OCI-LY7 (cell line): Measurements from ENCODE around the gene ASPDH.

ENCODE experiments used
- EZH2phosphoT487 ChIP-seq: fragments of 200-600 bp; sonication (generic); IDR thresholded peaks from 2 replicates; pipeline ENCODE4 v1.6.1; 2018; ENCODE audit warnings: low read depth, borderline replicate concordance, mild to moderate bottlenecking, mixed run types, antibody characterized with exemption, low read length, moderate library complexity, mixed read lengths
- TF ChIP-seq, protein P1 (sequence below): fragments of 200-600 bp; sonication (generic); conservative IDR thresholded peaks from 2 replicates; pipeline ENCODE4 v1.5.1; 2014; ENCODE audit warnings: mild to moderate bottlenecking, antibody characterized with exemption, low read length, moderate library complexity, mixed read lengths

DNA sequence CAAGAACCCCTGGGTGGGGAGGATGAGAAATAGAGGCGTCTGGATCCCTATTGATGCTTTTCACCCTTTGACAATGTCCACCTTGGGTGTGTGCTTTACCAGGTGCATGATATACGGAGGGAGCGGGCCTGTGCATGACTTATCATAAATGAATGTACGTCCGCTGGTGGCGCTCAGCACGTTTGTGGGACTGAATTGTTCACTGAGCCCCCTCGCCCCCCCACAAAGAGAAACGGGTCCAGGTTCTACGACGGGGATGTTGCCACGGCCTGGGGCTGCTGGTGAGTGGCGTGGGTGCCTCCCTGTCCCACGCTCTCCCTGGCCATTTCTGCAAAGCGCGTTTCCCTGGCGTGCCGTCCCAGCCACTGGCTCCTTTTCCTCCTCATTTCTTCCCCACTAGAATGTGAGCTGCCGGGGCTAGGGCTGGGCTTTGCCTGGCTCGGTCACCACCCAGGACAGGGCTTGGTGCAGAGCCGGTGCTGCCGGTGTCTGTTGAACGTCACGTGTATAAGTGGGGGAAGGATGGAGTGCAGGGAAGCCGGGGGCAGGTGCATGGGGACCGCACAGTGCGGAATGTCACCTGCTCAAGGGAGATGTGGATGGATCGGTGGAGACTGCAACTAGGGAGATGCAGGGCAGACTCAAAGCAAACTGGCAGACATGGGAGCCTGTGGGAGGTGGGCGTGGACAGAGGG is 33.0 kb upstream of the ASPDH start:
- TF ChIP-seq, protein P1, sequence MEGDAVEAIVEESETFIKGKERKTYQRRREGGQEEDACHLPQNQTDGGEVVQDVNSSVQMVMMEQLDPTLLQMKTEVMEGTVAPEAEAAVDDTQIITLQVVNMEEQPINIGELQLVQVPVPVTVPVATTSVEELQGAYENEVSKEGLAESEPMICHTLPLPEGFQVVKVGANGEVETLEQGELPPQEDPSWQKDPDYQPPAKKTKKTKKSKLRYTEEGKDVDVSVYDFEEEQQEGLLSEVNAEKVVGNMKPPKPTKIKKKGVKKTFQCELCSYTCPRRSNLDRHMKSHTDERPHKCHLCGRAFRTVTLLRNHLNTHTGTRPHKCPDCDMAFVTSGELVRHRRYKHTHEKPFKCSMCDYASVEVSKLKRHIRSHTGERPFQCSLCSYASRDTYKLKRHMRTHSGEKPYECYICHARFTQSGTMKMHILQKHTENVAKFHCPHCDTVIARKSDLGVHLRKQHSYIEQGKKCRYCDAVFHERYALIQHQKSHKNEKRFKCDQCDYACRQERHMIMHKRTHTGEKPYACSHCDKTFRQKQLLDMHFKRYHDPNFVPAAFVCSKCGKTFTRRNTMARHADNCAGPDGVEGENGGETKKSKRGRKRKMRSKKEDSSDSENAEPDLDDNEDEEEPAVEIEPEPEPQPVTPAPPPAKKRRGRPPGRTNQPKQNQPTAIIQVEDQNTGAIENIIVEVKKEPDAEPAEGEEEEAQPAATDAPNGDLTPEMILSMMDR: no peak
- TF ChIP-seq EZH2phosphoT487: no peak
